GM19043 (cell line): Measurements from ENCODE around the gene FAM110C.
A peak's percentile ranks its signal among the peaks of the same experiment; 100 is the strongest.
"Not testable (repeated sequence)": the region's sequence is repeated elsewhere in the genome, so short reads cannot be mapped to it uniquely, and the experiment has no call there.

Experiments
- ATAC-seq: cut with Tn5 transposase; IDR thresholded peaks from one replicate; pipeline ENCODE4 v1.9.1; 2021; ENCODE audit warnings: low read depth; ENCODE audit not compliant: unreplicated experiment

FAM110C gene

GRCh38 chr2:45342-46130 is 769 bp downstream of the FAM110C start:
- ATAC-seq, result no peak

DNA sequence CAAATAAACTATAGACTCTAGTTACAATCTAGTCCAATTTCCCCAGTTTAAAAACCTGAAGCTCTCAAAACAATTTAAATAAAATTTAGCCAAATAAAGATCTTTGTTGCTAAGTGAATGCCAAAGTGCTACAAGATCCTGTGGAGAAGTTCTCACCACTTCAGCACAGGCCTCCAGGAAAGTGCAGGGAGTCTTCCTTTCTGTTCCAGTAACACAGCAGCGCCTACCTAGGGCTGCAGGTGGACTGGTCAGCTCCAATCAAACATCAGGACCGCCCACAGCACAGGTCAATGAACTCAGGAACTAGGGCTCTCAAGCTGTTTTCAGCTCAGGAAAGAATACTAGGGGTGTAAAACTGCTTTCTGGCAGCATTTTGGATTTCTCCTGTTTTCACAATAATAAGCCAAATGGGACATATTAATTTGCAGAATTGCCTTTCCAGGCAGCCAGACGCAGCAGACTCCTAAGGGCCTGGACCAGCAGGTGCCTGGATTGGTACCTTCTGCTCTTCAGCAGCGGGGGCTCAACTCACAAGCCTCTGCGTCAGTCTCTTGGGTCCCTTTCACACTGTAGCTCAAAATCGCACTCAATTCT is 1.5 kb downstream of the FAM110C start:
- no peak for ATAC-seq

DNA sequence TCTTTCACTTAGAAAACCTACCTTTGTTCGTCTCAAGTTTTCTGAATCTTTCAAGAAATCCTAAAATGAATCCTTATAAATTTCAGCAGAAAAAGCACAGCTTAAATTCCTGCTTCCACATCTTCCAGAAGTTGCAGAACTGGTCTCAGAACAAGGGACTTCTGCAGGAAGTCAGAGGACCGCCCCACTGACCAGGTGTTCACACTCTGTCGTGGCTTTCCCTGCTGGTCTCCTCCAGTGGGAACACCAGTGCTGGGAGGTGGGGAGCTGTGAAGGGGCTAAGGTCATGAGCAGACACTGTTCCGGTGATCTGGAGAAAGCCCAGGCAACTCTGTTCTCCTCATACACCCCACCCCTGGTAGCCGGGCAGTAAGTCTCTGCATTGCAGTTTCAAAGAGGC is 3.5 kb downstream of the FAM110C start:
- no peak for ATAC-seq

DNA sequence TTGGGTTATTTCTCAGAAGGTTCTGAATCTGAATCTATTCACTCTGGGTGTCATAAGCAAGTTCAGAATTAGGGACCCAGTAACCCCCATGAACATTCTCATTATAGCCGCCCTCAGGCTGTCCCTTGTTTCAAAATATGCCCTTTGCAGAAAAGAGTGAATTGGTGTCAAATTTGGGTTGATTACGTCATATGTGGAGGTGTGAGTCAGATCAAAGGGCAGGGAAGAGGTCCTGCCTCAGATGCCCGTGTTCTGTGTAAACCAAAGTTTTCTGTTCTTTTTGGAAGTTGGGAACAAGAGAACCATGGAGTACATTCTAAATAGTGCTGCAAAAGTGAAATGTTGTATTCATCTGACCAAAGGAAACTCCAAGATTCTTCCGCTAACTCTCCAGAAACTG is 5.8 kb downstream of the FAM110C start:
- ATAC-seq, result no peak

GRCh38 chr2:38155-38554 is 8.2 kb downstream of the FAM110C start:
- no peak for ATAC-seq

GRCh38 chr2:36318-36717 is 10.0 kb downstream of the FAM110C start:
- no peak for ATAC-seq

DNA sequence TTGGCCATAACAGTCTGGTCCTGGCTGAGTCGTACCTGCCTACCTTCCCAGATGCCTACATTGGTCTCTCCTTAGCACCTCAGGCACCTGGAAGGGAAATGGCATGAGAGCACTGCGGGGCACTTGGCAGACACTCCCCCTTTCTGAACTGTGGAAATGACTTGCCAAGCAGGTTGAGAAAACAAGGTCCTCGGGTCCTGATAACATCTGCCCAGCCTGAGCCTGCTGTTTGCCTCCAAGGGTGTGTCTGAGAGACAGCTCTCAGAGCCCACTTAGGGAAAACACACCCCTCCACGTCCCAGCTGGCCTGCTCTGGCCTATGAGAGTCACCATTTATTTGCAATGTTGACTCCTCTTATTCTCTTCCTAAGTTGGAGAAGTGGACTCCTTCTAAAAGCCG is 10.5 kb downstream of the FAM110C start:
- ATAC-seq, result no peak

DNA sequence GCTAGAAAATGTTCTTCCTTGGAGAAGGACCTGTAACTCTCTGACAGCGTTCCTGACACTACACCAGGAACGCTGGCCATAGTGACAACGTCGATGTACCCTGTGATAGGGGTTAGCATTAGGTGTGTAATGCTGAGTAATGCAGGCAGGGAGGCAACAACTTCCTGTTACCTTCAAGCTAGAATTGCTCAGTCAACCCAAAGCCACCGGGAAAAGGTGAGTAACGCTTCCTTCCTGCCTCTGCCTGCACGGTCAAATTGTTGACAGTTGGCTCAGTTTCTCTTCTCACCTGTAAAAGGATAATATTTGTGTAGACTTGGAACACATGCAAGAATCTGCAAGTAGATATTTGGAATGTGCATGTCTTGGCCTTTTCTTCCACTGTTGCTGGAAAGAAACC is 12.7 kb downstream of the FAM110C start:
- no peak for ATAC-seq

DNA sequence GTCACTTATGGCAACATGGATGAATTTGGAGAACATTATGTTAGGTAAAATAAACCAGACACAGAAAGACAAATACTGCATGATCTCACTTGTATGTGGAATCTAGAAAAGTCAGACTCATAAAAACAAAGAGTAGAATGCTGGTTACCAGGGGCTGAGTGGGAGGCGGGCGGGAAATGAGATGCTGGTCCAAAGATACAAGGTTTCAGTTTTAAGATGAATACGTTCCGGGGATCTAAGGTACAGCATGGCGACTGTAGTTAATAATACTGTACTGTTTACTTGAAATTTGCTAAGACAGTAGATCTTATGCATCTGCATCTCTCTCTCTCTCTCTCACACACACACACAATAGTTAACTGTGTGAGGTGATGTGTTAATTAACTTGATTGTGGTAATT is 14.2 kb downstream of the FAM110C start:
- ATAC-seq, result no peak

DNA sequence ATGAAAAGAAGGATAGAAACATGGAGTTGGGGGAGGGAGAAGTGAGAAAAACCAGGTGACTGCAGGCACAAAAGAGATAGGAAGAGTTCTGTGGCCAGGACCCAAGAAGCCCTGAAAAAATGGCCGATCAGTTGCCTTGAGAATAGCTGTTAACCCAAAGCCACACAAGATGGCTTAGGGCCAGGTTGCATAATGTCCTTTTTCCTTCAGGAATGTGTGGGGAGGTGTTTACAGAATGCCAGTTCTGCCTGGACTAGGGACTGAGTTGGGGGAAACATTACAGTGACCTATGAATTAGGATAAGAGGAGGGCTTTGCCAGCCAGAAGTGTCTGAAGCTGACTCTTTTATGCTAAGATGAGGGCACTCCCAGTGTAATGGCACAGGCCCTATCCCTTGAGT is 17.1 kb downstream of the FAM110C start:
- no peak for ATAC-seq

DNA sequence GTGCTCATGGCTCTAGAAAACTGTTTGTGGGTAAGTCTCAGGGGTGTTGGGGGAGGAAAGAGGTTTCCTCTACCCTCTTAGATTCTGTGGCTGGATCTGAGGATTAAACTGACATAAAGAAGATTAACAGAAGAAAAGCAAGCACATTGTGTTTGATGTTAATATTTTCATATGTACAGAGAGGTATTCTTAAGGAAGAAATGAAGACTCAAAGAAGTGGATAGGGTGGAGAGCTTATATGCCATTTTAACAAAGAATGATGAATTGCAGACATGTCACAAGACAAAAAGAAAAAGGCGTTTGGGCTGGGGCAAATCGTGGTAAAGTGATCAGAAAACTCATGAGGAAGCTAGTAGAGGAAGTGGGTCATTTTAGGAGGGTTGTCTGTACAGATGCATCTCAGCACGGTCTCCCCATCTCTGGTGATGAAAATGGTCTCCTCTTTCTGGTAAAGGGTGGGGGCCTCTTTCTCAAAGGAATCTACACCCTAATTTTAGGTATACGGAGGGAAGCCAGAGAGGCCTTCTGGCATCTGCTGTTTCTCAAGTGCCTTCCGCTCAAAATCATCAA is 17.8 kb downstream of the FAM110C start:
- no peak for ATAC-seq

- no peak for ATAC-seq
These were observed 19.4 kb downstream of the FAM110C start for GRCh38 chr2:26891-27290.

- no peak for ATAC-seq
These were observed 20.8 kb downstream of the FAM110C start for GRCh38 chr2:25543-25942.

DNA sequence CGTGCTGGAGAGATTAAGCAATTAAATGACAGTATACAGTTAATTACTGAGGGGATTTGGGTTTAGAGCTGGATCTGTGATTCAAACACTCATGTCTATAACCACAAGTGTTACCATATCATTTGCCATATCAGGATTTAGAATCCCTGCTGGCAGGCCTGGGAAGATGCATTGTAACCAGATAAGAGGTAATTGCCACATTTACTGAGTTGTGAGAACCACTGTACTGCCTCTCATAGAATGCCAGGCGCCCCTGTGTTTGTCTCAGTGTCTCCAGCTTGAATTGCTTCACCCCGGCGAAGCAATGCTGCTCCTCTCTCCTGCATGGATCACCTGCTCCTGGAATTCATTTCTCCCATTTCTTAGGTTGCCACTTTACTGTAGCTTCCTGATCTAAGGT is 21.7 kb downstream of the FAM110C start:
- not testable (repeated sequence) for ATAC-seq

DNA sequence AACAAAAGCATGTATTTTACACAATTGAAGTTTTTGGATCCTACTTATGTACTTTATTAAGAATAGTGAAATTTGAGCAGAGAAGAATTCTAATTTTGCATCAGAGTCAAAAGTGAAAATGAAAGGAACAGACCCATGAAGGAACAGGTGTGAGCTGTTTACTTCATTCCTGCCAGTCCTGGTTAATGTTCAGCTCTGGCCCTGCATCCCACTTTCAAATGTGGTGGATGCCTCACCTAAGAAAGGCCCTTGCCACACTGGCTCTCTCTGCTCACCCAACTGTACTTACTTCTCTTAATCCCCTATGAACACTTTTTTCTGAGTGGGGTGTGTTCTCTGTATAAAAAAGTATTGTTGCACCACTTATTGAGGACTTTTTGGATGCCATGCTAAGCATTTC is 22.2 kb downstream of the FAM110C start:
- peak; percentile 95 for ATAC-seq

- ATAC-seq, result no peak
These were observed 23.0 kb downstream of the FAM110C start for GRCh38 chr2:23283-23682.

- not testable (repeated sequence) for ATAC-seq
These were observed 24.1 kb downstream of the FAM110C start for GRCh38 chr2:22244-22643.

GRCh38 chr2:20259-20658 is 26.0 kb downstream of the FAM110C start:
- ATAC-seq, result not testable (repeated sequence)

DNA sequence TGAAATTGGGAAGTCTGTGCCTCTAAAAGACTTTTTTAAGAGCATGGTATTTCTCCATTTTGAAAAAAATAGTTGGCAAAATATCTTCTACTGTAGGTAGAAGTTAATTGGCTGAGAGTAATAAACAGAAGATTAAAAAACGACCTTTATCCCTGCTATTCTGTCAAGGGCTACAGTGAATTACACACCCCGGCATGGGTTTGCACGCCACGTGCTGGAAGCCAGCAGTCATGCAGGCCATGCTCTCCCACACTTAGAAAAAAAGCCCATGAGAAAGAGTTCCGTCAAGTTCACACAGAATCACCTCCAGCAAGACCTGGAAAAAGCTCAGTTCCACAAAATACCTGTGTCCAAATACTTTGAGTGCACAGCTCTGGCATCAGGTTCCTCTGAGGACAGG is 26.8 kb downstream of the FAM110C start:
- ATAC-seq, result no peak

GRCh38 chr2:18402-19271 is 27.7 kb downstream of the FAM110C start:
- no peak for ATAC-seq

DNA sequence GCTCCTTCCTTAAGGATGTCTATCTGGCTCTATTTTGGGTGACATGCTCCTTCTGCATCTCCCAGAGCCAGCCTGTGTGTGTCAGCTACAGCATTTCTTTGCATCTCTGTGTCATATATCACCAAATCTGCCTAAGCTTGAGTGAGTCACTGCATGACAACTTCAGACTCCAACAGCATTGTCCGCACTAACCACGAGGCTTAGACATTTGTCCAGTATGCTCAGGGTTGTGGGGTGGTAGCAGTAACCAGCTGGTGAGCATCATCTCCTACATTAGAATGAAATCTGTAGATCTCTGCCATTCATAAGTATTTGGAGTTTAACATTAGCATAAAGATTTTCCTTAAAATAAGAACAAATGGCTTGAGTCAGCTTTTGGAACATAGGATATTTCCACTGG is 30.4 kb downstream of the FAM110C start:
- ATAC-seq, result not testable (repeated sequence)
